Gastrocnemius medialis (tissue), 4 donors: ENCODE measurements around the gene CXCR5.

ENCODE experiments used
- CTCF ChIP-seq, 5 experiments: fragments of 450-650 bp in 3 of 5; fragments of 200-600 bp in 2 of 5; sonication (generic) in 2 of 5; IDR thresholded peaks in 4 of 5; conservative IDR thresholded peaks in 1 of 5; 1 replicate in 4 of 5; 2 replicates in 1 of 5; pipeline ENCODE4 v1.5.1; 2016 to 2019; ENCODE audit warnings: antibody characterized with exemption in 5 of 5, mild to moderate bottlenecking in 3 of 5, moderate library complexity in 3 of 5
- POLR2A ChIP-seq, 2 donors: fragments of 450-650 bp; IDR thresholded peaks; one replicate each; pipeline ENCODE4 v1.6.1; 2017; ENCODE audit warnings: antibody characterized with exemption in 2 of 2, mild to moderate bottlenecking in 2 of 2, moderate library complexity in 2 of 2

DNA sequence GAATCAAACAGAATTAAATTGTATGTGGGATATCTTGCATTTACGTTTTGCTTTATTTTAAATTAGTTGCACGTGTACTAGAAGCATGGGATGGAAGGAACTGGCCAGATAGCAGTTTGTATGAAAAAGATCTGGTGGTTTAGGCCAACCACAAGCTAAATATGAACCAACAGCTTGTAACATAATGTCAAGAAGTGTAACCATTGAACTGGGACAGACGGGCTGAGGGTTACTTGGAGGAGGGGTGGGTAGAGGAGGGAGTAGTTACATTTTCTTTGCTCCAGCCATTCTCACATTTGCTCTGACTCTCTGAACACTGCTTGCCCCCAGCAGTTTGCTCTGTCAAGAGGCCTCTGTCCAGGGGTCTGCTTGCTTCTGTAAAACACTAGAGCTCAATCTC lies 31.7 kb upstream of the CXCR5 start:
- TF ChIP-seq CTCF (IDR thresholded peaks at IDR 0.05 in 4 of 5, conservative IDR thresholded peaks at IDR 0.05 in 1 of 5) (no peak), POLR2A (IDR thresholded peaks at IDR 0.05) (no peak)
